Endothelial cell (in vitro differentiated cells): ENCODE results near the gene ETV6. TPM values are rescaled to one million over a fixed set of nuclear protein-coding genes. Genes with fewer than 3 reads are reported as not detected.

Source experiments
- DNase-seq: peaks from one replicate; pipeline ENCODE4 v3.0.0; 2021; ENCODE audit warnings: low spot score
- H3K27ac Mint-ChIP-seq: one replicate; pipeline ENCODE4 v1.8.0; 2021; ENCODE audit warnings: mixed read lengths, inconsistent platforms; ENCODE audit not compliant: unreplicated experiment
- H3K27me3 Mint-ChIP-seq: one replicate; pipeline ENCODE4 v1.8.0; 2021; ENCODE audit warnings: mild to moderate bottlenecking, moderate library complexity, mixed read lengths, inconsistent platforms; ENCODE audit not compliant: unreplicated experiment
- H3K36me3 Mint-ChIP-seq: one replicate; pipeline ENCODE4 v1.8.0; 2021; ENCODE audit warnings: mild to moderate bottlenecking, low read depth, mixed read lengths, inconsistent platforms; ENCODE audit not compliant: unreplicated experiment
- H3K4me1 Mint-ChIP-seq: one replicate; pipeline ENCODE4 v1.8.0; 2021; ENCODE audit warnings: mild to moderate bottlenecking, mixed read lengths, inconsistent platforms; ENCODE audit not compliant: unreplicated experiment
- H3K4me3 Mint-ChIP-seq: one replicate; pipeline ENCODE4 v1.8.0; 2021; ENCODE audit warnings: mild to moderate bottlenecking, mixed read lengths, inconsistent platforms; ENCODE audit not compliant: unreplicated experiment
- H3K9me3 Mint-ChIP-seq: one replicate; pipeline ENCODE4 v1.8.0; 2021; ENCODE audit warnings: mixed read lengths, inconsistent platforms; ENCODE audit not compliant: unreplicated experiment
- CTCF ChIP-seq: fragments of 200-600 bp; sonication (generic); IDR thresholded peaks from one replicate; pipeline ENCODE4 v1.5.0; 2021; ENCODE audit warnings: antibody characterized with exemption; ENCODE audit not compliant: unreplicated experiment
- total RNA-seq: library from RNA; stranded (reverse); fragmentation: NEBNext Ultra II Directional; extraction: Animal tissue kit (Norgen Biotek cat#: 25700); gene quantifications from one replicate; pipeline ENCODE4 v1.2.1, GENCODE V29; 2021; ENCODE audit not compliant: unreplicated experiment

ETV6 gene
- total RNA-seq, 1 donor from 2014 or later, result 98.7 TPM

- Mint-ChIP-seq H3K4me1 (peaks cover 57% of the 10 kb centered on the region), H3K27me3 (peaks cover 7% of the 10 kb centered on the region)
These were observed 65.2 kb downstream of the ETV6 start for GRCh38 chr12:11714626-11715025.

DNA sequence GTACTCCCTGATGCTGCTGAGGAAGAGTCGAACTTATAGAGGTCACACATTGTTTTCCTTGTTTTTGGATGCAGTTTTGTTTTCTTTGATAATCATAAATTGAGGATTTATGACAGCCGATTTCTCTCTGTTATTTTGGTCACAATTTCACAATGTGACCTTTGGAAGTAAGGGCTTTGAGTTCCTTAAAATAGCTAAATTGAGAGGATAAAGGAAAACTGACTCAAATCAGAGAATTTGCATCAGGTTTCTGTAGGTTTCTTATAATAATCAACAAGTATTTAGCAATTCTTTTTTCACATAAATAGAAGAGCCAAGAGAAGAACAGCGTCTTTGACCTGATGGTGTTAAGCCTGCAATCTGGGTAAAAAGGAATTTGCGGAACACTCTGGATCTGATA, 66.1 kb downstream of the ETV6 start:
- H3K9me3 Mint-ChIP-seq, result no peaks in the 10 kb centered on the region
- no peak for TF ChIP-seq CTCF
- DNase-seq, result no peak
- H3K4me1 Mint-ChIP-seq, result peaks cover 60% of the 10 kb centered on the region
- no peak overlapping the region for H3K27ac Mint-ChIP-seq
- peaks cover 36% of the 10 kb centered on the region for H3K36me3 Mint-ChIP-seq
- H3K4me3 Mint-ChIP-seq, result peak overlapping the region; percentile 38
- peaks cover 7% of the 10 kb centered on the region for H3K27me3 Mint-ChIP-seq

More at GRCh38 chr12:11714626-11715025, 65.2 kb downstream of the ETV6 start:
- no peaks in the 10 kb centered on the region for H3K9me3 Mint-ChIP-seq
- peaks cover 31% of the 10 kb centered on the region for H3K36me3 Mint-ChIP-seq
- no peak overlapping the region for H3K27ac Mint-ChIP-seq
- no peak overlapping the region for H3K4me3 Mint-ChIP-seq
- DNase-seq, result no peak
- TF ChIP-seq CTCF, result no peak

GRCh38 chr12:11716794-11717518, 67.5 kb downstream of the ETV6 start:
- TF ChIP-seq CTCF, result no peak
- DNase-seq, result no peak
- Mint-ChIP-seq H3K9me3 (no peaks in the 10 kb centered on the region), H3K27ac (peak overlapping the region; percentile 16), H3K4me1 (peaks cover 50% of the 10 kb centered on the region), H3K36me3 (peaks cover 37% of the 10 kb centered on the region), H3K27me3 (peaks cover 7% of the 10 kb centered on the region), H3K4me3 (no peak overlapping the region)

DNA sequence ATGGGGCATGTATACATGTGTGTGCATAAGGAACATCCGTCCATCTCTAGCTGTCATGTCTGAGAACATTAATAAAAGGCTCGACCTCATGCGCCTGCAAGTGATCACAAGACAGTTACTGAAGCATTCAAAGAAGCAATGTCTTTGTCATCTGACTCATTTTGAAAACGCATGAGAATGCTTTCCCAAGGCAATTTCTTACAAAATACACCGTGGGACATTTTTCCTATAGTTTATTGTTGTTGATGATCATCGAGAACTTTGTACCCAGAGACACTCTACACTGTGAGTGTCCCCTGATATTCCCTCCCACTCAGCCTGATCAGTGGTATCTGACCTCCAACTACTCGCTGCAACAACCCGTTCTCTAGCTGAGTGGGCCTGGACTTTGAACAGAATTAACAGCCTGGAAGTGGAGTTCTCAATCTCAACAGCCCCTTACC, 68.1 kb downstream of the ETV6 start:
- Mint-ChIP-seq H3K4me1 (peaks cover 46% of the 10 kb centered on the region), H3K27me3 (peaks cover 7% of the 10 kb centered on the region), H3K4me3 (no peak overlapping the region), H3K36me3 (peaks cover 35% of the 10 kb centered on the region), H3K27ac (no peak overlapping the region), H3K9me3 (no peaks in the 10 kb centered on the region)
- no peak for TF ChIP-seq CTCF
- no peak for DNase-seq

DNA sequence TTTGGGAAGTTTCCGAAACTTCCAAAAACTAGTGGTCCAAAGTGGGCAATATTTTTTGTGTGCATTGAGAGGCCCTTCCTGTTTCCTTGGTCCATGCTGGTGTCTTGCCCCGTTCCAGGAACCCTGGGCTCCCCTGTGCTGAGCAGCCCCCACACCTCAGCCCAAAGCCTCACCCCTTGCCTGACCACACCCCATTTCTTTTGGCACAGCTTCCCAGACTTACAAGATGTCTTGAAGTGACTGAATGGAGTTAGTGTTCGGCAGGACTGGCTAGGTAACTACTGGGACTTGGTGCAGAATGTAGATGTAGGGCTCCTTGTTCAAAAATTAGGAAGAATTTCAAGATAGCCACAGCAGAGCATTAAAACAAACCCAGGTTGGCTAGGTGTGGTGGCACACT, 68.6 kb downstream of the ETV6 start:
- no peak overlapping the region for H3K27ac Mint-ChIP-seq
- TF ChIP-seq CTCF, result no peak
- H3K27me3 Mint-ChIP-seq, result peaks cover 7% of the 10 kb centered on the region
- H3K9me3 Mint-ChIP-seq, result no peaks in the 10 kb centered on the region
- H3K36me3 Mint-ChIP-seq, result peaks cover 35% of the 10 kb centered on the region
- peak overlapping the region; percentile 20 for H3K4me3 Mint-ChIP-seq
- peaks cover 48% of the 10 kb centered on the region for H3K4me1 Mint-ChIP-seq
- DNase-seq, result no peak
